Tibial nerve (tissue), 4 donors: Measurements from ENCODE around the gene SLC25A34. TPM values are rescaled to one million over a fixed set of nuclear protein-coding genes. Genes with fewer than 3 reads are reported as not detected.

ENCODE experiments used
- DNase-seq, 2 donors: peaks; one replicate each; pipeline ENCODE4 v3.0.0-alpha.2; 2019; ENCODE audit warnings: low spot score in 2 of 2
- H3K27ac ChIP-seq, 4 donors: fragments of 200-600 bp; sonication (generic) in 3 of 4; one replicate each; pipeline ENCODE4 v1.5.1; 2017 to 2019; ENCODE audit warnings: mild to moderate bottlenecking in 1 of 4
- H3K27me3 ChIP-seq, 2 donors: fragments of 200-600 bp; sonication (generic) in 1 of 2; one replicate each; pipeline versions ENCODE4 v1.5.1 to v1.6.0; 2017 to 2019
- H3K36me3 ChIP-seq, 3 donors: fragments of 200-600 bp; sonication (generic); one replicate each; pipeline ENCODE4 v1.5.1; 2018 to 2019
- H3K4me1 ChIP-seq, 4 donors: fragments of 200-600 bp; sonication (generic) in 3 of 4; one replicate each; pipeline ENCODE4 v1.5.1; 2017 to 2019
- H3K4me3 ChIP-seq, 4 donors: fragments of 200-600 bp; sonication (generic) in 3 of 4; one replicate each; pipeline ENCODE4 v1.5.1; 2017 to 2019; ENCODE audit warnings: mild to moderate bottlenecking in 1 of 4, moderate library complexity in 1 of 4
- H3K9me3 ChIP-seq, 4 donors: fragments of 200-600 bp; sonication (generic) in 3 of 4; one replicate each; pipeline ENCODE4 v1.5.1; 2017 to 2019
- EP300 ChIP-seq, 2 donors: sonication (generic); formaldehyde crosslinking; IDR thresholded peaks; one replicate each; pipeline ENCODE4 v1.6.1; 2017; ENCODE audit warnings: antibody characterized with exemption in 2 of 2, mild to moderate bottlenecking in 1 of 2
- POLR2A ChIP-seq, 2 donors: fragments of 450-650 bp; IDR thresholded peaks; one replicate each; pipeline ENCODE4 v1.6.1; 2017; ENCODE audit warnings: antibody characterized with exemption in 2 of 2, mild to moderate bottlenecking in 2 of 2, moderate library complexity in 2 of 2
- WGBS, 2 donors: methylation state at CpG; one replicate each; pipeline ENCODE4 v1.1.5; 2018; 5-methylcytosine and 5-hydroxymethylcytosine counted together
- total RNA-seq, 4 donors: library from RNA; depleted of rRNA; stranded (reverse); fragments of >200 nt; gene quantifications; one replicate each; pipeline ENCODE4 v1.1.0, GENCODE V29; 2016
- TF ChIP-seq, protein P1 (sequence below), 5 experiments: fragments of 200-600 bp in 3 of 5; fragments of 450-650 bp in 2 of 5; sonication (generic) in 3 of 5; IDR thresholded peaks; one replicate each; pipeline ENCODE4 v1.5.1; 2016 to 2019; ENCODE audit warnings: antibody characterized with exemption in 5 of 5, mild to moderate bottlenecking in 3 of 5, moderate library complexity in 2 of 5

The SLC25A34 gene
- total RNA-seq, 4 donors from 2014 or later, result 2.8 to 23.7 (median 3.3) TPM

DNA sequence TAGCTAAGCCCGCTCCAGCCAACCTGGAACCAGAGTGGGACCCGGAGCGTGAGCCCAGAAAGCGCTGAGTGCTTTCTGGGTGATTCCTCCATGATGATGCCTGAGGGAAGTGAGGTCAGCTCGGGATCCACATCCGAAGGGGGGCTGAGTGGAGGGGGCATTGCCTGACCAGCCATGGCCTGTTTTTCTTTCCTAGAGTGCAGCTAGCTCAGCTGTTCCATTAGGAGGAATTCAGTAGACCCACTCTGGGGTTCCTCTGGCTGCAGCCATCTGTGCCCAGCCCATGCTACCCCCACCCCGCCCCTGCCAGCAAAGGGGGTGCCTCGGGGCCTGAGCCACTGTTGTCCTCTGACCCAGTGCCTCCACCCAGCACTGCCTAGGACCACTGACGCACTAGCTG lies 9.6 kb upstream of the SLC25A34 start:
- peak overlapping the region in 2 of 4 donors; percentile 32 to 43 for H3K27ac ChIP-seq
- no peaks in the 10 kb centered on the region for H3K9me3 ChIP-seq
- TF ChIP-seq POLR2A (IDR thresholded peaks at IDR 0.05) (no peak), EP300 (IDR thresholded peaks at IDR 0.05) (no peak)
- TF ChIP-seq, protein P1, sequence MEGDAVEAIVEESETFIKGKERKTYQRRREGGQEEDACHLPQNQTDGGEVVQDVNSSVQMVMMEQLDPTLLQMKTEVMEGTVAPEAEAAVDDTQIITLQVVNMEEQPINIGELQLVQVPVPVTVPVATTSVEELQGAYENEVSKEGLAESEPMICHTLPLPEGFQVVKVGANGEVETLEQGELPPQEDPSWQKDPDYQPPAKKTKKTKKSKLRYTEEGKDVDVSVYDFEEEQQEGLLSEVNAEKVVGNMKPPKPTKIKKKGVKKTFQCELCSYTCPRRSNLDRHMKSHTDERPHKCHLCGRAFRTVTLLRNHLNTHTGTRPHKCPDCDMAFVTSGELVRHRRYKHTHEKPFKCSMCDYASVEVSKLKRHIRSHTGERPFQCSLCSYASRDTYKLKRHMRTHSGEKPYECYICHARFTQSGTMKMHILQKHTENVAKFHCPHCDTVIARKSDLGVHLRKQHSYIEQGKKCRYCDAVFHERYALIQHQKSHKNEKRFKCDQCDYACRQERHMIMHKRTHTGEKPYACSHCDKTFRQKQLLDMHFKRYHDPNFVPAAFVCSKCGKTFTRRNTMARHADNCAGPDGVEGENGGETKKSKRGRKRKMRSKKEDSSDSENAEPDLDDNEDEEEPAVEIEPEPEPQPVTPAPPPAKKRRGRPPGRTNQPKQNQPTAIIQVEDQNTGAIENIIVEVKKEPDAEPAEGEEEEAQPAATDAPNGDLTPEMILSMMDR (IDR thresholded peaks at IDR 0.05), result no peak
- H3K4me1 ChIP-seq, result peaks cover 0 to 24% (median 0%) of the 10 kb centered on the region in 4 donors
- H3K36me3 ChIP-seq, result peaks cover 2 to 100% (median 50%) of the 10 kb centered on the region in 3 donors
- no peak for DNase-seq
- 78 to 87% methylated on average over 3 to 9 of the region's 9 CpGs for WGBS, 2 donors
- H3K4me3 ChIP-seq, result no peak overlapping the region
- no peaks in the 10 kb centered on the region for H3K27me3 ChIP-seq

DNA sequence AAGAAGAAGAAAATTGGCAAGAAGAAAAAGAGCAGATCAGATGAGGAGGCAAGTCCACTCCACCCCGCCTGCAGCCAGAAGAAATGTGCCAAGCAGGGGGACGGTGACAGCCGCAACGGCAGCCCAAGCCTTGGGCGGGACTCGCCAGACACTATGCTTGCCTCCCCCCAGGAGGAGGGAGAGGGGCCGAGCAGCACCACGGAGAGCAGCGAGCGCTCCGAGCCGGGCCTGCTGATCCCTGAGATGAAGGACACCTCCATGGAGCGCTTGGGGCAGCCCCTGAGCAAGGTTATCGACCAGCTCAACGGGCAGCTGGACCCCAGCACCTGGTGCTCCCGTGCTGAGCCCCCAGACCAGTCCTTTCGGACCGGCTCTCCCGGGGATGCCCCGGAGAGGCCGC lies 9.0 kb upstream of the SLC25A34 start:
- no peak for TF ChIP-seq EP300 (IDR thresholded peaks at IDR 0.05)
- TF ChIP-seq, protein P1 (IDR thresholded peaks at IDR 0.05), result no peak
- no peak for TF ChIP-seq POLR2A (IDR thresholded peaks at IDR 0.05)
- Histone ChIP-seq H3K4me1 (peaks cover 0 to 24% (median 0%) of the 10 kb centered on the region in 4 donors), H3K27me3 (no peaks in the 10 kb centered on the region), H3K4me3 (no peak overlapping the region), H3K27ac (peak overlapping the region in 2 of 4 donors; percentile 32 to 43), H3K9me3 (no peaks in the 10 kb centered on the region), H3K36me3 (peaks cover 2 to 100% (median 50%) of the 10 kb centered on the region in 3 donors)
- DNase-seq, result no peak
- WGBS, 2 donors, result 70 to 73% methylated on average over 21 of the region's 21 CpGs

DNA sequence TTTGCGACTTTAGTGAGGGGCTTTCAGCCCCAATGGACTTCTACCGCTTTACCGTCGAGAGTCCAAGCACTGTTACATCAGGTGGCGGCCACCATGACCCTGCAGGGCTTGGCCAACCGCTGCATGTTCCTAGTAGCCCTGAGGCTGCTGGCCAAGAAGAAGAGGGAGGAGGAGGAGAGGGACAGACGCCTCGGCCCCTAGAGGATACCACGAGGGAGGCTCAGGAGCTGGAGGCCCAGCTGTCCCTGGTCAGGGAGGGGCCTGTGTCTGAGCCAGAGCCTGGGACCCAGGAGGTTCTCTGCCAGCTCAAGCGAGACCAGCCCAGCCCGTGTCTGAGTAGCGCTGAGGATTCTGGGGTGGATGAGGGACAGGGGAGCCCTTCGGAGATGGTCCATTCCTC lies 8.6 kb upstream of the SLC25A34 start:
- WGBS, 2 donors, result 72 to 81% methylated on average over 10 to 13 of the region's 13 CpGs
- Histone ChIP-seq H3K9me3 (no peaks in the 10 kb centered on the region), H3K4me1 (peaks cover 0 to 24% (median 0%) of the 10 kb centered on the region in 4 donors), H3K27me3 (no peaks in the 10 kb centered on the region), H3K27ac (no peak overlapping the region), H3K36me3 (peaks cover 2 to 100% (median 52%) of the 10 kb centered on the region in 3 donors), H3K4me3 (no peak overlapping the region)
- no peak for TF ChIP-seq EP300 (IDR thresholded peaks at IDR 0.05)
- TF ChIP-seq POLR2A (IDR thresholded peaks at IDR 0.05), result no peak
- TF ChIP-seq, protein P1 (IDR thresholded peaks at IDR 0.05), result no peak
- DNase-seq, result no peak

DNA sequence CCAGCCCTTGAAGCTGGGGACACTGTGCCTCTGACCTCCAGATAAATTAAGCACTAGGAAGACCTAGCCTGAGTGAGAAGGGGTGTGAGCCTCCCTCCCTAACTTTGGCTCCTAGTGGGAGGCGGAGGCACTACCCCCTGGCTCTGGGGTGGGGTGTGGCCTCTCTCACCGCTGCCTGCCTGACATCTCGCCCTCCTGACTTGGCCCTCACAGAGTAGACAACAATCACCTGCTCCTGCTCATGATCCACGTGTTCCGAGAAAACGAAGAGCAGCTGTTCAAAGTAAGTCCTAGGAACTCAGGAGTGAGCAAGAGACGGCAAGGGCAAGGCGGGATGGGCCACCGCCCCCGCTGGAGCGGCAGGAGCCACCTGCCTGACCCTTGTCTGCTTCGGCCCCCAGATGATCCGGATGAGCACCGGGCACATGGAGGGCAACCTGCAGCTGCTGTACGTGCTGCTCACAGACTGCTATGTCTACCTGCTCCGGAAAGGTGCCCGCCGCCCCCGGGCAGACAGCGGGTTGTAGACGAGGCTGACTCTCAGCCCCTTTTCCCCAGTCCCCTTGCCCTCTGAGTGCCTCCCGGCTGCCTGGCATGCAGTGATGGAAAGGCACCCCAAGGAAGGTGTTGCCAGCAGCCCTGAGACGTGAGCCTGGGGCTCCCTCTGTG lies 8.1 kb upstream of the SLC25A34 start:
- Histone ChIP-seq H3K27ac (no peak overlapping the region), H3K4me1 (peaks cover 0 to 19% (median 0%) of the 10 kb centered on the region in 4 donors), H3K36me3 (peaks cover 2 to 100% (median 55%) of the 10 kb centered on the region in 3 donors), H3K27me3 (no peaks in the 10 kb centered on the region), H3K4me3 (no peak overlapping the region), H3K9me3 (no peaks in the 10 kb centered on the region)
- WGBS, 2 donors, result 93 to 94% methylated on average over 14 to 22 of the region's 23 CpGs
- DNase-seq, result no peak
- TF ChIP-seq POLR2A (IDR thresholded peaks at IDR 0.05) (no peak), EP300 (IDR thresholded peaks at IDR 0.05) (no peak)
- TF ChIP-seq, protein P1 (IDR thresholded peaks at IDR 0.05), result no peak

DNA sequence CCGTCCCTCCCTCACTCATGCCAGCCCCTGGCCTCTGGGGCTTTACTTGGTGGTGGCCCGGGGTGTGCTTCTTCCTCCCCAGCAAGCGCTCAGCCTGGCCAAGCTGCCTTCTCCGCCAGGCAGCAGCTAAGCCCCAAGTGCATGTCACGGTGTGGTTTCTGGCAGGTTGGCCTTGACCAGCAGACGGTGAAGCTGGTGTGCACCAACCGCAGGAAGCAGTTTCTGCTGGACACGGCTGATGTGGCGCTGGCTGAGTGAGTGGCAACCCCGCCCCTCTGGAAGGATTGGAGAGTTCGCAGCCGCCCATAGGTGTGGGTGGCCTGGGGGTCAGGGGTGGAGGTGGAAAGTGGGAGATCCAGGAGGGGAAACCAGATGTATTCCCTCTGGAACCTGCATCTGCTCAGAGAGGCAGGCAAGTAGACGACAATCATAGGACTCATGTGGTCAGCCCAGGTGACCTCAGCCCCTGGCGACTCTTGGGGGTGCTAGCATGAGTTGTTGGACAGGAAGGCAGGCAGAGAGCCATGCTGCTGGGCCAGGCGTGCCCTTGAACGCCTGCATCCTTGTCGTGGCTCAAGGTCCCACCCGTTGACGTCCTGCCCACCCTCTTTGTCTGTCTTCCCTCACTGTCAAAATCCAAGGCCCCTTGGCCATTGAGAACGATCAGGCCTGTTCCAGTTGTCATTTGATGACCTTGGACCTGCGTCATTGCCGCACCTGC lies 7.0 kb upstream of the SLC25A34 start:
- Histone ChIP-seq H3K9me3 (no peaks in the 10 kb centered on the region), H3K4me3 (no peak overlapping the region), H3K4me1 (peaks cover 0 to 18% (median 0%) of the 10 kb centered on the region in 4 donors), H3K27ac (no peak overlapping the region), H3K27me3 (no peaks in the 10 kb centered on the region), H3K36me3 (peaks cover 2 to 100% (median 65%) of the 10 kb centered on the region in 3 donors)
- TF ChIP-seq, protein P1 (IDR thresholded peaks at IDR 0.05), result no peak
- TF ChIP-seq EP300 (IDR thresholded peaks at IDR 0.05) (no peak), POLR2A (IDR thresholded peaks at IDR 0.05) (no peak)
- 89 to 92% methylated on average over 17 to 21 of the region's 22 CpGs for WGBS, 2 donors
- DNase-seq, result no peak
